ENCODE measurements around the gene B3GNT7.
"Not testable (repeated sequence)": the region's sequence is repeated elsewhere in the genome, so short reads cannot be mapped to it uniquely, and the experiment has no call there.

B3GNT7 gene

DNA sequence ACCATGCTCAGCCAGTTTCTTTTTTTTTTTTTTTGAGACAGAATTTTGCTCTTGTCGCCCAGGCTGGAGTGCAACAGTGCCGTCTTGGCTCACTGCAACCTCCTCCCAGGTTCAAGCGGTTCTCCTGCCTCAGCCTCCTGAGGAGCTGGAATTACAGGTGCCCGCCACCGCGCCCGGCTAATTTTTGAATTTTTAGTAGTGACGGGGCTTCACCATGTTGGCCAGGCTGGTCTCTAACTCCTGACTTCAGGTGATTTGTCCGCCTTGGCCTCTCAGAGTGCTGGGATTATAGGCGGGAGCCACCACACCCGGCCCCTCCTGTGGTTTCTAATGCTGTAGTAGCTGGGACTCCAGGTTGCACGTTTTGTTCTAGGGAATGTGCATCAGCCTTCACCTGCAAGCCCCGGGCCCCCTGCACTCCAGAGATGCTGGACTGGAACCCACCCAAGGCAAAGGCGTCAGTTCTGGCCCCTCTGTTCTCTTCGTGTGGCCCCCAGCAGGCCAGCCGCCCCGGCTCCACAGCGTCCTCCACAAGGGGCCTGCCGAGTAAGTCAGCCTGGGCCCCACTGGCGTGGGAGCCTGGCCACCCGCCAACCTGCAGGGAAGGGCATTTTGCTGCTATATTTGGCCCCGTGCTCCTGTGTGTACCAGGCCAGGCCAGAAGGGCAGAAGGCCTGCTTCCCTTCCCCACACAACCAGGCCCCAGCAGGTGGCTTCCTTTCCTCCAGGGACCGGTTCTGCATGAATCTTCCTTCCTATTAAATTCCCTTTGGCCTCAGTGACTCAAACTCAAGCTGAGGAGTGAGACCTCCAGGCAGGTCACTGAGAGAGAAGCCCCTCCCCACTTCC is 25.7 kb upstream of the B3GNT7 start:
- DNase-seq: no peak

DNA sequence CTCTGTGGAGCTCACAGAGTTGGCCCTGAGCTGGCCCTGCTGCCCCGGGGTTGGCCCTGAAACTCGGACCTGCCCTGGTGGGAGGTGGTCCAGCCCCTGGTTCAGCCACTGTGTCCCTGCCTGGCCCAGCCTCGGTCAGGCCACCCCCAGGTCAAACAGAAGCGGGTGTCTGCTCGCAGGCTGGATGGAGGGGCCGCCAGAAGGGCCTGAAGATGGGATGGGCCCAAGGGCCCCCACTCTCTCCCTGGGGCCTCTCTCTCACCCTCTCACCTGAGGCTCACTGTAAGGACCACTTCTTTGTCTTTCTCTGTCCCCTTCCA is 25.1 kb upstream of the B3GNT7 start:
- DNase-seq: no peak

DNA sequence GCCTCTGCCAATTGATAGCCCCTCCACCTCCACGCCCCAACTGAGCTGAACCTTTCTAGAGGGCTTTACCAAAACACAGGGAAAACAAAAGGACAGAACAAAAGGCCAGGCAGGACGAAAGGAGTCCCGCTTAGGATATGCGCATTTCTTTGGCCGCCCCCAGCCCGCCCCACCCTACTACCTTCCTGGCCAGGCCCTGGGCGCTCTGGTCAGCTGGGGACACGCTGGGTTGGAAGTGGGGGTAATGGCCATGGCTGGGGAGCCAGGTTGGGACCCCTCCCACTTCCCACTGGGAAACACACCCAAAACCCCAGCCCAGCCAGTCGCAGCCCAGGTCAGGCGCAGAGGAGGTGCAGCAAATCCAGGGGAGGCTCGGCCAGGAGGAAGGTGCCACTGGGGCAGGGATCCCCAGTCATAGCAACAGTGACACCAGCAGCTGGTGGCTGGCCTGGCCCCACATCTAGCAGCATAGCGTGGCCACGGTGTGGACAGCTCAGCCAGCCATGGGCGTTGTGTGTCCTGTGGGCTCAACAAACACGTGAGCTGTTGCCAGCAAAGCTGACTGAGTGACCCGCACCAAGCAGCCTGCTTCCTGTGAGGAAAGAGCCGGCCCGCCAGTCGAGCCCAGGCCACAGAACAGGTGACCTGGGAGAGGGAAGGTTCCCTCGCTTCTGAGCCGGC is 24.6 kb upstream of the B3GNT7 start:
- no peak for DNase-seq

DNA sequence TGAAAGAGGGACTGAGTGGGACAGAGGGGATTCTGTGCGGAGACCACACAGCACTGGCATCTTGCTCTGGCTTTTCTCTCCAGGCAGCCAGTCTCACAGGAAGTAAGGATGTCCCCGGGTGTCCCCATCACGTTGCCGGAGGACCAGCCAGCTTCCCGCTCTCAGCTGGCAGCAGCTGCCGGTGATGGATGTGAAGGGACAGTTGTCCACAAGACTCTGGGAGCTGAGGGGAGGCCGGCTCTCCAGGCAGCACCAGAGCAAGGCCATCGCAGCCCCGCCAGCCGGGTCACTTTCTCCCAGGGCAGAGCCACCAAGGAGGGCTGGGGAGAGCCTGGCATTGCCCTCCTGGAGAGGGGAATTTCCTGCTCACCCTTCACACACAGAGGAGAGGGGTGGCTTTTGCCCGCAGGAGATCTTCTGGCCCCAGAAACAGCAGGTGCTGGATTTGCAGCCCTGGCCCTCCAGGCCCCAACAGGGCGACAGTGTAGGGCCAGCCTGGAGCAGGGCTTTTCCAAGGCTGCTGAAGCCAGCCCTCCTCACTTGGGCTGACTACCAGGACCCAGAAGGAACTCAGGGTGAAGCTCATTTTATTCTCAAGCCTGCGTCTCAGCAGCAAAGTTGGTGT is 24.0 kb upstream of the B3GNT7 start:
- no peak for DNase-seq

DNA sequence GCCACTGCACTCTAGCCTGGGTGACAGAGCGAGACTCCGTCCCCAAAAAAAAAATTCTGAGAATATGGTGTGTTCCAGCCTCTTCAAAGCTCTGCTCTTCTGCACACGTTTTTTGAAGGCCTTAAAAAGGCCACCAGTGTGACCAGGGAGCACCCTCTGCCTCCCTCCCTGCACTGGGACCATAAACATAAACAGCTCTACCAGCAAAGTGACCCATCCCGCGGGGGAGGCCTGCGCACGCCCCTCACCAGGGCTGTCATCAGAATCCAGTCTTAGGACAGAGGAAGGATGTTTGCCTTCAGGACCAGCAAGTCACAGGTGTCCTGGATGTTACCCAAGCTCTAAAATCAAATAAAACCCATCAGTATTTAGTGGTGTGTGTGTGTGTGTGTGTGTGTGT is 23.2 kb upstream of the B3GNT7 start:
- no peak for DNase-seq

DNA sequence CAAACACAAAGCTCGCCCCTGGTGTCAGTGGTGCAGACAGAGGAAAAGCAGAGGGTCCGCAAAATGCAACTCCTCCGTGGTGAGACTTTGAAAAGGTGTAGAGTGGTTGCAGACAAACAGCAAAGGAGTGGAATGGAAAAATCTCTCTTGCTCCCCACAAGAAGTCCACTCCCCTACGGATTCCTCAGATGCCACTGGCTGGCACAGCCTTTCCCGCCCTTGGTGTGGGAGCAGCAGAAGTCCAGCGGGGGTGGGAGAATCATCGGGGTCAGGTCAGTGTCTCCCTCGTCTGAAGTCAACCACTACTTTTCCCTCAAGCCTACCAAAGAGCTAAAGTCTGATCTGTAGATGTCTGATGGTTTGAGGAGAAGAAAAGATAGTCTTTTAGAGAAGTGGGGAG is 22.3 kb upstream of the B3GNT7 start:
- no peak for DNase-seq

DNA sequence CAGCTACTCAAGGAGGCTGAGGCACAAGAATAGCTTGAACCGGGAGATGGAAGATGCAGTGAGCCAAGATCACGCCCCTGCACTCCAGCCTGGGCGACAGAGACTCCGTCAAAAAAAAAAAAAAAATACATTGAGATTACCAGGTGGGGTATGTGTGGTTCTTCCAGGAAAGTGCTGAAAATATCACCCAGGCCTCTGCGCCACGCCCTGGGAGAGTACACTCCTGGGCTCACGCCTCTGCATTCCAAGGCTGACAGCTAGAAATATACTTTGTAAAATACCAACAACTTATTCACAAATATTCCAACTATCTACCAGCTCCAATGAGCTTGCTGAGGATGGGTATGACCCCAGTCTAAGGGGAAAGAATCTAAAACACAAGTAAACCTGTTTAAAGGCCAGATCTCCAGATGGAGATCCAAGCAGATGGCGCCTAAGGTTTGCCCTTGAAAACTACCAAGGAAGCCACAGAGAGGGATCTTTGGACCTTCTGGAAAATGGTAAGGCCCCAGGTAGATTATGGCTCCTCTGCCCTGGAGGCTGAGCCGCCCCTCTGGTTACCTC is 21.6 kb upstream of the B3GNT7 start:
- DNase-seq: no peak

DNA sequence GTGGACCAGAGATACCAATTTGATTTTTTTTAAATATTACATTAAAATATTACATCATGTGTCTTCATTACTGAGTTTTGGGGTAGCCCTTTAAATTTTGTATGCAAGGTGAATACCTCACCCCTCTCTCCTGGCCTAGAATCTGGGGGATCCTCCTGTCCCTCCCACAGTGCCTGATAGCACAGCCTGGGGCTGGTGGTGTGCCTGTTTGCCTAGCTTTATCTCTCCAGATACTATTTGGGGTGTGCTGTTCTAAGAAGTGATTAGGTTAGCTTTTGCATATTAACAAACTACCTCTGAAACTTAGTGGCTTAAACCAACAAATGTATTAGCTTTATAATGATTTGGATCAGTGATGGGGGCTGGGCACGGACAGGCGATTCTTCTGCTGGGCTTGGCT is 20.7 kb upstream of the B3GNT7 start:
- no peak for DNase-seq

DNA sequence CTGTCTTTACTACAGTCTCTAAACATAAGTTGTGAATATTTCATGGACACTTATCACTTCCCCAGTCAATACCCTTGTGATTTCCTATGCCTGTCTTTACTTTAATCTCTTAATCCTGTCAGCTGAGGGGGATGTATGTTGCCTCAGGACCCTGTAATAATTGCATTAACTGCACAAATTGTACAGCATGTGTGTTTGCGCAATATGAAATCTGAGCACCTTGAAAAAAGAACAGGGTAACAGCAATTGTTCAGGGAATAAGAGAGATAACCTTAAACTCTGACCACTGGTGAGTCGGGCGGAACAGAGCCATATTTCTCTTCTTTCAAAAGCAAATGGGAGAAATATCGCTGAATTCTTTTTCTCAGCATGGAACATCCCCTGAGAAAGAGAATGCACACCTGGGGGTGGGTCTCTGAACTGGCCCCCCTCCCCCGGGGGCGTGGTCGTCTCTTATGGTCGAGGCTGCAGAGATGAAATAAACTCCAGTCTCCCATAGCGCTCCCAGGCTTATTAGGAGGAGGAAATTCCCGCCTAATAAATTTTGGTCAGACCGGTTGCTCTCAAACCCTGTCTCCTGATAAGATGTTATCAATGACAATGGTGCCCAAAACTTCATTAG is 19.4 kb upstream of the B3GNT7 start:
- DNase-seq: not testable (repeated sequence)

DNA sequence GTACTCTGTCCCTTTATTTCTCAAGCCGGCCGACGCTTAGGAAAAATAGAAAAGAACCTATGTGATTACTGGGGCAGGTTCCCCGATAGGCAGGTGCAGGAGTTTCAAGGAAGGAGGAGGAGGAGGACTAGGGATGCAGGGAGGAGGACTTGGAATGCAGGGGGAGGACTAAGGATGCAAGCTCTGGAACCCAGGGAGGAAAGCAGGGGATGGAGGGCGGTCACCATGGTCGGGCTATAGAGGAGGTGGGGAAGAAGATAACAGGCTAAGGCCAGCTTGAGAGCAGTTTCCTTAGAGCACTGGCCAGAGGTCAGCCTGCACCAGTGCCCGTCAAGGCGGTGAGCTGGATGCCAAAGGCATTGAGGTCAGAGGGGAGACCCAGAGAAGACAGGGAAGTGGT is 18.7 kb upstream of the B3GNT7 start:
- no peak for DNase-seq

DNA sequence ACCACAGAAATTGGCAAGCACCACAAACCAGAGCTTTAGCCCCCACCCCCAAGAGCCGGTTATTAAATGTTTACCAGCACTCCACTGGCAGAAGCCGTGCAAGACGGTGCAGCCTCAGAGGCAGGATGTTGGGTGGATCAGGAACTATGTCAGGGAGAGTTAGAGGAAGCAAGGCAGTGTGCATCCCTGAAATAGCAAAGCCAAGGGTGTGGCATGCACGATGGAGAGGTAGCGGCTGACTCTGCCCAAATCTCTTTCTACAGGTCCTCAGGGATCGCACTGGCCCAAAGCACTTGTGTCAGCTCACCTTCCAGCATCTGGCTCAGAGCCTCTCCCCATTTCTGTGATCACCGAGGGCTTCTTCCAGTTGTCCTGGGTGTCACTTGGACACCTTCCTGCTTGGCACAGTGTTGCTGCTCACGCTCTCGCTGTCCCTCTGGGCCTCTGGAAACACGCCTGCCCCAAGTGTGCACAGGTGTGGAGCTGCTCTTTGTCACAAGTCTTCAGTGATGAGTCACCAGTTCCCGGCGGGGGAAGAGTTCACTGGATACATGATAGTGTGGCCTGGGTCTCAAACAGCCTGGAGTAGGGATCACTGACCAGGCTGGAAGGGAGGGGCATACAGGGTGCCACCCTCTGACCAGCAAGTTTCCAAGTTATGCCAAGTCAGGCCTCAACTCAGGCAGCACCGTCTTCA is 17.3 kb upstream of the B3GNT7 start:
- DNase-seq: no peak

DNA sequence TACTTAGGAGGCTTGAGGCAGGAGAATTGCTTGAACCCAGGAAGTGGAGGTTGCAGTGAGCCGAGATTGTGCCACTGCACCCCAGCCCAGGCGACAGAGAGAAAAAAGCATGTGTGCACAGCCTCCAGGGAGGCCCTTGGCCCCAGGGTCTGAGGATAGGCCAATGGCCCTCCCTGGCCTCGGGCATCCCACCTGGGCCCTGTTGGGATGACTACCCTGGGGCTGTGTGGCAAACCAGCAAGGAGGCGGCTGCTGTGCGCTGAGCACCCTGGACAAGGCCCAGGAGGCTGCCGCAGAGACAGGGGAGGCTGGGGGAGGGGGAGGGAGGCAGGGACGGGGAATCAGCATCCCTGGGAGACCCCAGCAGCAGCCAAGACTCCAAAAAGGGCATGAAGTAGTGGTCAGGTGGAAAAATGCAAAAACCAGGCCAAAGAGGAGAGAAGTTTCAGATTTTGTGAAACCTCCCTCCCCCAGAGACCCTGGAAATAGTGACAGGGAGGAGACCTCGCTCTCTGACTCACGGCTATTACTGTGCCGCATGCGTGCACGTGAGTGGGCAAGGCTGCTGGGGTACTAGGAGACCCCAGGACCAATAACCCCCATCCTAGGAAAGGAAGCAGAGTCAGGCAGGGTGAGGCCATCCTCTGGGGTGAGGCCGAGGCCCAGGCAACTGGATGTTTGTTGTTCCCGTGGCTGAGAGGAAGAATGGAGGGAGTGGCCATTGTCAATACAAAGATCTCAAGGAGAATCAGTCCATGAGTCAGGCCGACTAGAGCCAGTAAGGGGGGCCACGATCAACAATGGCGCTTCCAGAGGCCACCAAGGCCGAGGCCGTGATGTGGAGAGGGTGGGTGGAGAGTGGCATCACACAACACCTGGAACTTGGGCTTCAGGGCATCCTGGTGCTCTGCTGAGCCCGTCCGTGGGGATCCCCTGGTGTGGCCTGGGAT is 16.0 kb upstream of the B3GNT7 start:
- no peak for DNase-seq

DNA sequence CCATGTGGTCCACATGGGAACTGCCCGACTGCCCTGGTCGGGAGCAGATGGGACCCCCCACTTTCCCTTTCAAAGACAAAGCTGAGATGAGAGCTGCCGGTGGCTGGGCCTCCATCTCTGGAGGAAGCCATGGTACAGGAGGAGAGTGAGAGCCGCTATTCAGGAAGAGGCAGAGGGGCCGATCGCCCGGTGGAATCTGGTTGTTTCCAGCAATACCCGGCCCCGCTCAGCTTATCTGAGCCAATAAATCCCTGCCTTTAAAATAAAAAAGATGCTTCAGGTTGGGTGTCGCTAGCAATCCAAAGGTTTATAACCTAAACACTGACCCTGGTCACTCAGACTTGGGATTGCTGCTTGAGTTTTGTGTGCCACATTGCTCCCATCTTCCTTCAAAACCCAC is 15.2 kb upstream of the B3GNT7 start:
- DNase-seq: no peak

DNA sequence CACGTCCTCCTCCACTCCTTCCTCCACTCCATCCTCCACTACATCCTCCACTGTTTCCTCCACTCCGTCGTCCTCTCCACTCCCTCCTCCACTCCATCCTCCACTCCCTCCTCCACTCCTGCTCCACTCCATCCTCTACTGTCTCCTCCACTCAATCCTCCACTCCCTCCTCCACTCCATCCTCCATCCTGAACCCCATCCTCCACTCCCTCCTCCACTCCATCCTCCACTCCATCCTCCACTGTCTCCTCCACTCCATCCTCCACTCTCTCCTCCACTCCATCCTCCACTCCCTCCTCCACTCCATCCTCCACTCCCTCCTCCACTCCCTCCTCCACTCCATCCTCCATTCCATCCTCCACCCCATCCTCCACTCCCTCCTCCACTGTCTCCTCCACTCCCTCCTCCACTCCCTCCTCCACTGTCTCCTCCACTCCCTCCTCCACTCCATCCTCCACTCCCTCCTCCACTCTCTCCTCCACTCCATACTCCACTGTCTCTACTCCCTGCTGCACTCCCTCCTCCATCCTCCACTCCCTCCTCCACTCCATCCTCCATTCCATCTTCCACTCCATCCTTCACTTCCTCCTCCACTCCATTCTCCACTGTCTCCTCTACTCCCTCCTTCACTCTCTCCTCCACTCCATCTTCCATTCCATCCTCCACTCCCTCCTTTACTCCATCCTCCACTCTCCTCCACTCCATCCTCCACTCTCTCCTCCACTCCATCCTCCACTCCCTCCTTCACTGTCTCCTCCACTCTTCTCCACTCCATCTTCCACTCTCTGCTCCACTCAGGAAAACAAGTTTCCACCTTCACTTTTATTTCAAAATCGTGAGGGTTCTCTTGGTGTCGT is 14.3 kb upstream of the B3GNT7 start:
- no peak for DNase-seq

DNA sequence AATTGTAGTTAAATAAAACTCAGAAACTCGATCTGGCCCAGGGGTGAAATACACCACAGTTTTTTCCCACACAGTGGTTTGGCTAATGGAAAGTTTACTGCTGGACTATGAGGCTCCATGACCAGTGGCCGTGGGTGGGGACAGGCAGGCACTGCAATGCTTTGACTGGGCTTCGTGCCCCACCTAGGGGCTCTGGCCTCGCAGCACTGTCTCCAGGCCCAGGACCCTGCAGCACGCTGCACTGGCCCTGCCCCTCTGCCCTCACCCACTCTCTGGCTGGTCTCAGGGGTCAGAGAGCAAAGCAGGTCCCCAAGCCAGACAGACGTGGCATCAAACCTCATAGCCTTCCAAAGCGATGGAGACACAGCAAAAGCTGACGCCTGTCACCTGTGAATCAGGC is 13.4 kb upstream of the B3GNT7 start:
- no peak for DNase-seq

DNA sequence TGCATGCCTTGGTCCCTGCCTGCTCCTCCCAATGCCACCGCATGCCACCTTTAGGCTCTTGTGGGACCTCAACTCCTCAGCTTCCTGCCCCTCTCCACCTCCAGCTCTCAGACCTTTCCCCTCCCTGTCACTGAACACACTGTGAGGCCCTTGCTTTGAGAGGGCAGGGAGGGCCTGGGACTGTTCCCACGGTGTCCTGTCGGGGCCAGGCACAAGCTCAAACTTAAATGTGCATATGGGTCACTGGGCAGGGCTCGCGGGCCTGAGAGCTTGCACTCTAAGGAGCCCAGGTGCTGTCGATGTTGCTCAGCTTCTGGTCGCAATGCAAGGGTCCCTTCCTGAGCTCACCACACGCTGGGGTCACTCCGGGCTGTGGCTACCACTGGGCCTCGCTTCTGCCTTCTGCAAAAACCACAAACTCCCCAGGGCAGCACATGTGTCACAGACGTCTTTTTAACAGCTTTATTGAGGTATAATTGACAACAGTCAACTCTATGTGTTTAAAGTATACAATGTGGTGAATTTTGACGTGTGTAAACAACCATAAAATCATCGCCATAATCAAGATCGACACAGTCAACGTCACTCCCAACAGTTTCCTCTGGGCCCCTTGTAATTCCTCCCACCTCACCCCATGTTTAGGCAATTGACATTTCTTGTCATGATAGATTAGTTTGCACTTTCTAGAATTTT is 11.9 kb upstream of the B3GNT7 start:
- no peak for DNase-seq

DNA sequence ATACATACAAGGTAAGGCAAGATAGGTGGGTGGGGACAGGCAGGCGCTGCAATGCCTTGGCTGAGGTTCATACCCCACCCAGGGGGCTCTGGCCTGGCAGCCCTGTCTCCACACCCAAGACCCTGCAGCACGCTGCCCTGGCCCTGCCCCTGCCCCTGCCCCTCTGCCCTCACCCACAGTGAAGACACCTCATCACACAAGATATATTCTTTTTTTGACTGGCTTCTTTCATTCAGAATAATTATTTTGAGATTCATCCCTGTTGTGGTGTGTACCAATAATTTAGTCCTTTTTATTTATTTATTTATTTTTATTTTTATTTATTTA is 11.4 kb upstream of the B3GNT7 start:
- no peak for DNase-seq

DNA sequence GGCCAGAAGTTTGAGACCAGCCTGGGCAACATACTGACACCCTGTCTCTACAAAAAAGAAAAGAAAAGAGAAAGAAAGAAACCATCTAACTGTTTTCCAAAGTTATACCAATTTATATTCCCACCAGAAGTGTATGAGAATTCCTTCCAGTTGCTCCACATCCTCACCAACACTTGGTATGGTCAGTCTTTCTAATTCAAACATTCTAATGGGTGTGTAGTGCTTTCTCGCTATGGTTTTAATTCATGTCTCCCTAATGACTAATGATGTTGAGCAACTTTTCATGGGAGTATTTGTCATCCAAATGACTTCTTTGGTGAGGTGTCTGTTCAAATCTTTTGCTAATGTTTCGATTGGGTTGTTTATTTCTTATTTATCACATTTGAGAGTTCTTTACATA is 10.5 kb upstream of the B3GNT7 start:
- DNase-seq: no peak

DNA sequence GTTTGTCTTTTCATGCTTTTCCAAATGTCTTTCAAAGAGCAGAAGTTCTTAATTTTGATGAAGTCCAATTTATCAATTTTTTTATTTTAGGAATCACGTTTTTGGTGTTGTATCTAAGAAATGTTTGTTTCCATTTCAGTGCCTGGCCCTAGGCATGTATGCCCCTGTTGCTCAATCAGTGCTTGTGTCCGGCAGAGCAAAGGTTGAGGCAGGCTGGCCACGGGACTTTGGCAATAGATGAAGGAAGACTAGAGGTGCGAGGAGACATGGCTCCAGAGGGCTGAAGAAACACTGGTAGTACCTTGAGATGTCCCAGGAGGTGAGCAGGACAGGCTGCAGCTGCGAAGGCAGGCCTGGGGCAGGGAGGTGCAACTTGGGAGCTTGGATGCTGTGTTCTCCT is 10.1 kb upstream of the B3GNT7 start:
- no peak for DNase-seq

DNA sequence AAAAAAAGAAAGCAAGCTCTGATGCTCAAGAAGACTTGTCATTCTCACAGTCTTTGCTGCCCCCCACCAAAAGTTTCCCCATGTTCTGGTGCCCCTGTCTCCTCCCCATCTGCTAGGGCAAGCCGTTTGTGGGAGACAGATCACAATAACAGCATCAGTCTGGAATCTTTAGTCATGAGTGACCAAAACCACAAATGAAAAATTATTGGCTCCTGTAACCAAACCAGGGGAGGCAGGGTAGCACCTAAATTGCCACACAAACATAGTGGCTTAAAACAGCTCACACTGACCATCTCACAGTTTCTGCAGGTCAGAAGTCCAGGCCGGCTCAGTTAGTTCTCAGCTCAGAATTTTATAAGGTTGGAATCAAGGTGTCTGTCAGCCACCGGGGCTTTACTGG is 9.1 kb upstream of the B3GNT7 start:
- no peak for DNase-seq
